ENCODE data around the gene GRPEL1.

GRCh38 chr4:7073526-7074390, 5.9 kb upstream of the GRPEL1 start:
- TF ChIP-seq, protein P1, sequence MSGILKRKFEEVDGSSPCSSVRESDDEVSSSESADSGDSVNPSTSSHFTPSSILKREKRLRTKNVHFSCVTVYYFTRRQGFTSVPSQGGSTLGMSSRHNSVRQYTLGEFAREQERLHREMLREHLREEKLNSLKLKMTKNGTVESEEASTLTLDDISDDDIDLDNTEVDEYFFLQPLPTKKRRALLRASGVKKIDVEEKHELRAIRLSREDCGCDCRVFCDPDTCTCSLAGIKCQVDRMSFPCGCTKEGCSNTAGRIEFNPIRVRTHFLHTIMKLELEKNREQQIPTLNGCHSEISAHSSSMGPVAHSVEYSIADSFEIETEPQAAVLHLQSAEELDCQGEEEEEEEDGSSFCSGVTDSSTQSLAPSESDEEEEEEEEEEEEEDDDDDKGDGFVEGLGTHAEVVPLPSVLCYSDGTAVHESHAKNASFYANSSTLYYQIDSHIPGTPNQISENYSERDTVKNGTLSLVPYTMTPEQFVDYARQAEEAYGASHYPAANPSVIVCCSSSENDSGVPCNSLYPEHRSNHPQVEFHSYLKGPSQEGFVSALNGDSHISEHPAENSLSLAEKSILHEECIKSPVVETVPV (CRISPR knock-in tag; IDR thresholded peaks at IDR 0.05) = no peak
- TF ChIP-seq, protein P2, sequence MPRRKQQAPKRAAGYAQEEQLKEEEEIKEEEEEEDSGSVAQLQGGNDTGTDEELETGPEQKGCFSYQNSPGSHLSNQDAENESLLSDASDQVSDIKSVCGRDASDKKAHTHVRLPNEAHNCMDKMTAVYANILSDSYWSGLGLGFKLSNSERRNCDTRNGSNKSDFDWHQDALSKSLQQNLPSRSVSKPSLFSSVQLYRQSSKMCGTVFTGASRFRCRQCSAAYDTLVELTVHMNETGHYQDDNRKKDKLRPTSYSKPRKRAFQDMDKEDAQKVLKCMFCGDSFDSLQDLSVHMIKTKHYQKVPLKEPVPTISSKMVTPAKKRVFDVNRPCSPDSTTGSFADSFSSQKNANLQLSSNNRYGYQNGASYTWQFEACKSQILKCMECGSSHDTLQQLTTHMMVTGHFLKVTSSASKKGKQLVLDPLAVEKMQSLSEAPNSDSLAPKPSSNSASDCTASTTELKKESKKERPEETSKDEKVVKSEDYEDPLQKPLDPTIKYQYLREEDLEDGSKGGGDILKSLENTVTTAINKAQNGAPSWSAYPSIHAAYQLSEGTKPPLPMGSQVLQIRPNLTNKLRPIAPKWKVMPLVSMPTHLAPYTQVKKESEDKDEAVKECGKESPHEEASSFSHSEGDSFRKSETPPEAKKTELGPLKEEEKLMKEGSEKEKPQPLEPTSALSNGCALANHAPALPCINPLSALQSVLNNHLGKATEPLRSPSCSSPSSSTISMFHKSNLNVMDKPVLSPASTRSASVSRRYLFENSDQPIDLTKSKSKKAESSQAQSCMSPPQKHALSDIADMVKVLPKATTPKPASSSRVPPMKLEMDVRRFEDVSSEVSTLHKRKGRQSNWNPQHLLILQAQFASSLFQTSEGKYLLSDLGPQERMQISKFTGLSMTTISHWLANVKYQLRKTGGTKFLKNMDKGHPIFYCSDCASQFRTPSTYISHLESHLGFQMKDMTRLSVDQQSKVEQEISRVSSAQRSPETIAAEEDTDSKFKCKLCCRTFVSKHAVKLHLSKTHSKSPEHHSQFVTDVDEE (CRISPR knock-in tag; IDR thresholded peaks at IDR 0.05) = no peak
- TF ChIP-seq OSR1 (CRISPR knock-in tag; IDR thresholded peaks at IDR 0.05) = no peak
- TF ChIP-seq CREB5 (CRISPR knock-in tag; IDR thresholded peaks at IDR 0.05; ENCODE audit: low read depth) = no peak
- no peak for TF ChIP-seq ZC3H10 (CRISPR knock-in tag; IDR thresholded peaks at IDR 0.05)
- no peak for TF ChIP-seq ZFP3 (CRISPR knock-in tag; IDR thresholded peaks at IDR 0.05)
- no peak for TF ChIP-seq PATZ1 (CRISPR knock-in tag; IDR thresholded peaks at IDR 0.05; ENCODE audit: borderline replicate concordance)
- TF ChIP-seq ESRRG (CRISPR knock-in tag; IDR thresholded peaks at IDR 0.05) = no peak
- no peak for TF ChIP-seq GLIS3 (CRISPR knock-in tag; IDR thresholded peaks at IDR 0.05)

Data from SK-N-SH treated with all-trans-retinoic acid at 6 μM for 48 hours (cell line).